Heart left ventricle (tissue), 16 donors: ENCODE results near the gene DBH. TPM values are rescaled to one million over a fixed set of nuclear protein-coding genes. Genes with fewer than 3 reads are reported as not detected.

ENCODE experiments used
- ATAC-seq, 4 donors: fragments of 200-7000 bp; cut with Tn5 transposase; one replicate each; pipeline ENCODE4 v1.9.1; 2020 to 2022; ENCODE audit warnings: moderate library complexity in 4 of 4, mild to moderate bottlenecking in 3 of 4, moderate number of reproducible peaks in 1 of 4
- DNase-seq, 5 donors: peaks; one replicate each; pipeline ENCODE4 v3.0.0-alpha.2; 2020
- H3K27ac ChIP-seq, 12 donors: fragments of 200-600 bp; sonication (generic) in 4 of 12; one replicate each; pipeline versions ENCODE4 v1.5.0 to v1.8.0; 2016 to 2022; ENCODE audit warnings: mild to moderate bottlenecking in 2 of 12
- H3K27me3 ChIP-seq, 9 donors: fragments of 200-600 bp; sonication (generic) in 2 of 9; one replicate each; pipeline versions ENCODE4 v1.5.1 to v1.8.0; 2016 to 2022; ENCODE audit warnings: mild to moderate bottlenecking in 3 of 9
- H3K36me3 ChIP-seq, 9 donors: fragments of 200-600 bp; sonication (generic) in 2 of 9; one replicate each; pipeline versions ENCODE4 v1.5.0 to v1.8.0; 2018 to 2022; ENCODE audit warnings: mild to moderate bottlenecking in 2 of 9
- H3K4me1 ChIP-seq, 12 donors: fragments of 200-600 bp; sonication (generic) in 4 of 12; one replicate each; pipeline versions ENCODE4 v1.5.0 to v1.8.0; 2016 to 2022; ENCODE audit warnings: mild to moderate bottlenecking in 3 of 12
- H3K4me3 ChIP-seq, 12 donors: fragments of 200-600 bp; sonication (generic) in 4 of 12; one replicate each; pipeline versions ENCODE4 v1.5.0 to v1.8.0; 2017 to 2022; ENCODE audit warnings: mild to moderate bottlenecking in 9 of 12, moderate library complexity in 4 of 12
- H3K9me3 ChIP-seq, 12 donors: fragments of 200-600 bp; sonication (generic) in 4 of 12; one replicate each; pipeline versions ENCODE4 v1.5.0 to v1.8.0; 2016 to 2022; ENCODE audit warnings: mild to moderate bottlenecking in 1 of 12
- POLR2A ChIP-seq, 2 donors: fragments of 450-650 bp; IDR thresholded peaks; one replicate each; pipeline ENCODE4 v1.6.1; 2017; ENCODE audit warnings: antibody characterized with exemption in 2 of 2, mild to moderate bottlenecking in 2 of 2, moderate library complexity in 2 of 2
- WGBS, 4 donors: extraction: QIAGEN DNeasy Blood & Tissue Kit in 2 of 4; methylation state at CpG; one replicate each; pipeline versions ENCODE4 v1.1.5 to v1.1.7; 2013 to 2018; 5-methylcytosine and 5-hydroxymethylcytosine counted together
- intact Hi-C, 10 donors: fragments of 100-400 bp; cut with DNase I; formaldehyde crosslinking; loops; one replicate each; pipeline versions ENCODE4 v1.11.1 to v1.14.2; 2022
- polyA plus RNA-seq, 2 donors: library from polyadenylated mRNA; stranded (reverse); fragments of 200-250 nt; gene quantifications; one replicate each; pipeline ENCODE4 v1.2.3, GENCODE V29; 2013
- total RNA-seq, 9 donors: library from RNA; depleted of rRNA in 2 of 9; stranded (reverse); fragments of >200 nt in 2 of 9; fragmentation: NEBNext Ultra II Directional in 3 of 9; extraction: Animal tissue kit (Norgen Biotek cat#: 25700) in 3 of 9; gene quantifications; one replicate each; pipeline versions ENCODE4 v1.1.0 to v1.2.4, GENCODE V29; 2016 to 2023
- TF ChIP-seq, protein P1 (sequence below), 12 donors: fragments of 200-600 bp; sonication (generic) in 4 of 12; IDR thresholded peaks; one replicate each; pipeline versions ENCODE4 v1.5.0 to v1.8.0; 2018 to 2022; ENCODE audit warnings: antibody characterized with exemption in 12 of 12, mild to moderate bottlenecking in 5 of 12
- donor health status: ischemic (EF 13 %, LVEDD 7.1; RV severe dilation, severe dysfunction).
- donor health status: healthy with polysubstance abuse.
- donor health status: DM: no; HTN: yes; CAD: no.
- donor health status: DM: no; HTN: no; CAD: no.
- donor health status: ischemic (EF 25% LVEDD 6.9; RV normal size, moderate dysfunction).
- donor health status: ischemic (EF 25% LVEDD 5.7; RV mildly dilated, moderate dysfunction).
- donor health status: healthy.
- donor health status: DM: yes; HTN: yes; CAD: no.
- donor health status: ischemic (EF 35%, LVEDD 5.7; RV mildly dilated, moderate dysfunction).
- donor health status: nonischemic (EF 11% LVEDD 7.7; RV severe dilation, severe dysfunction).
- donor health status: DM: yes; HTN: yes; CAD: no.
- donor health status: PGD.
- donor health status: ischemic (EF 29% LVEDD 5.4; RV normal size, mild dysfunction).
- donor health status: nonischemic (EF 23%, LVEDD 6.1; RV moderate dilation, normal function).

DBH gene
- total and polyA plus RNA-seq, 11 donors = 0.06 to 0.08 TPM; not detected in 9

DNA sequence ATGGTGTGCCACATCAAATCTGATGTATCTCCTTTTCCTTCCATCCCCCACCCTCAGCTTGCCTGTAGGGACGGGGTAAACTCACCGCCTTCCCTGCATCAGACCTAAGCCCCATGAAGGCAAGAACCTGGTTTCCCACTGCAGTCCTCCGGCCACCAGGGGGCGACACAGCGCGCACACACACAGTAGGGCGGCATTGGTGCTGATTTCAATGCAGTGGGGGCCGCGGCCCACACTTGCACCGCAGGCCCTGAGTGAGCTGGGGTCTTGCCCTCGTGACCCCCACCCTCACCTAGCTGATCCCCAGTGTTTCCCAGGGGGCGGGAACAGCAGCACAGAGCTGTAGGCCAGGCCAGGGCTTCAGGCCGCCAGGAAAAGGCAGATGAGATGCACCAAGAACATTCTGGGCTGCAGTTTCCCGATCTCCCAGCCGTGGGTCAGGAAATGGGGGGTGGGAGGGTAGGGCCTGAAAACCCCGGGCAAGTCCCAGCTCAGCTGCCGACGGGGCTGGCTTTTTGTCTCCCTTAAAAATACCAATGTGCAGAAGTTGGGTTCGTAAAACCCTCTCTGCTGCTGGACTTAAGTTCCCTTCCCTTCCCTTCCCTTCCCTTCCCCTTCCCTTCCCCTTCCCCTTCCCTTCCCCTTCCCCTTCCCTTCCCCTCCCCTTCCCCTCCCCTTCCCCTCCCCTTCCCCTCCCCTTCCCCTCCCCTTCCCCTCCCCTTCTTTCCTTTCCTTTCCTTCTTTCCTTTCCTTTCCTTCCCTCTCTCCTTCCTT lies 46.5 kb upstream of the DBH start:
- Histone ChIP-seq H3K27ac (no peak overlapping the region), H3K9me3 (no peaks in the 10 kb centered on the region), H3K36me3 (no peaks in the 10 kb centered on the region), H3K4me3 (no peak overlapping the region), H3K4me1 (peaks cover 0 to 16% (median 8%) of the 10 kb centered on the region in 12 donors), H3K27me3 (peaks cover 9 to 34% (median 20%) of the 10 kb centered on the region in 9 donors)
- DNase-seq = peak in 2 of 5 donors; percentile 19 to 57
- intact Hi-C loops = loop anchor here in 2 of 10 donors (5.0 to 10.0 kb wide), 2 partner anchors 65 to 138 kb away; no protein-coding TSS in a partner anchor
- TF ChIP-seq, protein P1, sequence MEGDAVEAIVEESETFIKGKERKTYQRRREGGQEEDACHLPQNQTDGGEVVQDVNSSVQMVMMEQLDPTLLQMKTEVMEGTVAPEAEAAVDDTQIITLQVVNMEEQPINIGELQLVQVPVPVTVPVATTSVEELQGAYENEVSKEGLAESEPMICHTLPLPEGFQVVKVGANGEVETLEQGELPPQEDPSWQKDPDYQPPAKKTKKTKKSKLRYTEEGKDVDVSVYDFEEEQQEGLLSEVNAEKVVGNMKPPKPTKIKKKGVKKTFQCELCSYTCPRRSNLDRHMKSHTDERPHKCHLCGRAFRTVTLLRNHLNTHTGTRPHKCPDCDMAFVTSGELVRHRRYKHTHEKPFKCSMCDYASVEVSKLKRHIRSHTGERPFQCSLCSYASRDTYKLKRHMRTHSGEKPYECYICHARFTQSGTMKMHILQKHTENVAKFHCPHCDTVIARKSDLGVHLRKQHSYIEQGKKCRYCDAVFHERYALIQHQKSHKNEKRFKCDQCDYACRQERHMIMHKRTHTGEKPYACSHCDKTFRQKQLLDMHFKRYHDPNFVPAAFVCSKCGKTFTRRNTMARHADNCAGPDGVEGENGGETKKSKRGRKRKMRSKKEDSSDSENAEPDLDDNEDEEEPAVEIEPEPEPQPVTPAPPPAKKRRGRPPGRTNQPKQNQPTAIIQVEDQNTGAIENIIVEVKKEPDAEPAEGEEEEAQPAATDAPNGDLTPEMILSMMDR (IDR thresholded peaks at IDR 0.05) = peak in 11 of 12 donors; percentile 18 to 54 (median 43)
- no peak for TF ChIP-seq POLR2A (IDR thresholded peaks at IDR 0.05)
- 33 to 47% (median 41%) methylated on average over 12 to 19 of the region's 19 CpGs for WGBS, 4 donors
- no peak for ATAC-seq

DNA sequence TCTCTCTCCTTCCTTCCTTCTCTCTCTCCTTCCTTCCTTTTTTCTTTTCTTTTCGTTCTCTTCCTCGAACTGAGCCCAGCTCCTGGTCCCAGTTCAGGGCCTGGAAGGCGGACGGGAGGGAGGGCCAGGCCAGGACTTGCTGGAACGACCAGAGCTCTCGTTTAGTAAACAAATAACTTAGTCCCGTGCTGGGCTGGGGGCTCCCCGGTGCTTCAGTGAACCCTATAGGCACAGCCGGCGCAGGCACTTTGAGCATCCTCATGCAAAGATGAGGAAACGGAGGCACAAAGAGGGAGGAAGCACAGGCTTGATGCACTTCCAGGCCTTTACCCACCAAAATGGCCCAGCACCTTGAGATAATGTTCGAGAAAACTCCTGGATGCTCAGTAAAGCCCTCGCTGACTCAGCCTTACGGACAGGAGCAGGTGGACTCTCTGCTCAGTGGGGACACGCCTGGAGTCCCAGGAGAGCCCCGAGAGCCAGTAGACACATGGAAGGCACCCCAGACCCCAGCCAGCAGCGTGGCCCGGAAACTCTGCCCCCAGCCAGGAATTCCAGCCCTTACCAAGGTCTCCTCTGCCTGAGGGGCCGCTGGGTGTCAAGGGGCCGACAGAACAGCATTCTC lies 45.8 kb upstream of the DBH start:
- no peak for ATAC-seq
- Histone ChIP-seq H3K4me1 (peaks cover 0 to 9% (median 1%) of the 10 kb centered on the region in 12 donors), H3K27ac (no peak overlapping the region), H3K36me3 (no peaks in the 10 kb centered on the region), H3K4me3 (no peak overlapping the region), H3K27me3 (peaks cover 5 to 27% (median 17%) of the 10 kb centered on the region in 9 donors), H3K9me3 (no peaks in the 10 kb centered on the region)
- intact Hi-C loops = loop anchor here in 1 of 10 donors (5.0 kb wide), 1 partner anchor 137 kb away; no protein-coding TSS in a partner anchor
- peak in 1 of 5 donors; percentile 40 for DNase-seq
- 72 to 76% (median 74%) methylated on average over 20 of the region's 20 CpGs for WGBS, 4 donors
- TF ChIP-seq POLR2A (IDR thresholded peaks at IDR 0.05) = no peak
- TF ChIP-seq, protein P1 (IDR thresholded peaks at IDR 0.05) = no peak

DNA sequence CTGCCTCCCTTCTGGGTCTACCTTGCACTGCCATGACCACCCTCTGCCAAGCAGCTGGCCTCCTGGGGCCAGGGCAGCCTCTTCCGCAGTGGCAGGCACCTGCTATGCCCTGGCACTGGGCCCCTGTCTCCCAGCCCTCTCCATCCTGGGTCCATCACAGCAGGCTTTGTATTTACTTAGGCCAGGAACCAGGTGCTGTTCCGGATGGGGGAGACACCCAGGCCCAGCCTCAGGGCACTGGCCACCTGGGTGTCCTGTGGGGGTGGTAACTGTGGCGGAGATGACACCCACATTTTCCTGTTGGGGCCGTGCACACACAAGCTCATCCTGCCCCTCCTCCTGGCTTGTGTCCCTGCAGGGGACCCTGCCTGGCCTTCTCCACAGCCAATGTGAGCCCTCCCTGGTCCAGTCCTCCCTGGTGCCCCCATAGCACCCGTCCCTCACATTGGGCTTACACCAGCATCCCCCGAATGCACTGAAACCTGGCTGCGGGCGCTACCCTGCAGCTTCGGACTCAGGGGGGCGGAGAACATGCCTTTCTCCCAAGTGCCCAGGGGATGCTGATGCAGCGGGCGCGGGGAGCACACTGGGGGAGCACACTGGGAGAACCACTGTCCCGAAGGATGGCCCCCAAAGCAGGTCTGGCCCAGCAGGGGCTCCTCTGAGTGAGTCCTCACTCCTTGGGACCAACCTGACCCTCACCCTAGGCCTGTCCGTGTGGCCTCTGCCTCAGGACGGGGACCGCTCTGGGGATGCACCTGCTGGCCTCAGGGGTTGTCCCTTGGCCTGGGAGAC lies 44.9 kb upstream of the DBH start:
- H3K9me3 ChIP-seq = peaks cover 0 to under 1% (median 0%) of the 10 kb centered on the region in 12 donors
- TF ChIP-seq, protein P1 (IDR thresholded peaks at IDR 0.05) = no peak
- no peak for TF ChIP-seq POLR2A (IDR thresholded peaks at IDR 0.05)
- intact Hi-C loops = loop anchor here in 1 of 10 donors (5.0 kb wide), 1 partner anchor 136 kb away; no protein-coding TSS in a partner anchor
- no peaks in the 10 kb centered on the region for H3K36me3 ChIP-seq
- ATAC-seq = peak in 1 of 4 donors; percentile 9
- DNase-seq = peak in 2 of 5 donors; percentile 22 to 40
- peaks cover 0 to under 1% (median 0%) of the 10 kb centered on the region in 12 donors for H3K4me1 ChIP-seq
- peaks cover 2 to 18% (median 7%) of the 10 kb centered on the region in 9 donors for H3K27me3 ChIP-seq
- WGBS, 4 donors = 89 to 94% (median 91%) methylated on average over 13 to 17 of the region's 17 CpGs
- H3K27ac ChIP-seq = no peak overlapping the region
- no peak overlapping the region for H3K4me3 ChIP-seq
